Sigmoid colon (tissue), 4 donors: ENCODE results near the gene TMEM95.

Experiments used
- CTCF ChIP-seq, 4 experiments: fragments of 450-650 bp in 3 of 4; fragments of 200-600 bp in 1 of 4; IDR thresholded peaks; one replicate each; pipeline ENCODE4 v1.5.1; 2016 to 2019; ENCODE audit warnings: antibody characterized with exemption in 4 of 4, mild to moderate bottlenecking in 3 of 4, moderate library complexity in 2 of 4
- EP300 ChIP-seq, 4 donors: sonication (generic); formaldehyde crosslinking; IDR thresholded peaks; one replicate each; pipeline ENCODE4 v1.6.1; 2017; ENCODE audit warnings: antibody characterized with exemption in 4 of 4
- POLR2A ChIP-seq, 2 donors: fragments of 450-650 bp; IDR thresholded peaks; one replicate each; pipeline ENCODE4 v1.6.1; 2016; ENCODE audit warnings: antibody characterized with exemption in 2 of 2, mild to moderate bottlenecking in 2 of 2, moderate library complexity in 2 of 2
- POLR2AphosphoS5 ChIP-seq, 4 donors: sonication (generic); formaldehyde crosslinking; IDR thresholded peaks; one replicate each; pipeline ENCODE4 v1.6.1; 2017; ENCODE audit warnings: antibody characterized with exemption in 4 of 4

DNA sequence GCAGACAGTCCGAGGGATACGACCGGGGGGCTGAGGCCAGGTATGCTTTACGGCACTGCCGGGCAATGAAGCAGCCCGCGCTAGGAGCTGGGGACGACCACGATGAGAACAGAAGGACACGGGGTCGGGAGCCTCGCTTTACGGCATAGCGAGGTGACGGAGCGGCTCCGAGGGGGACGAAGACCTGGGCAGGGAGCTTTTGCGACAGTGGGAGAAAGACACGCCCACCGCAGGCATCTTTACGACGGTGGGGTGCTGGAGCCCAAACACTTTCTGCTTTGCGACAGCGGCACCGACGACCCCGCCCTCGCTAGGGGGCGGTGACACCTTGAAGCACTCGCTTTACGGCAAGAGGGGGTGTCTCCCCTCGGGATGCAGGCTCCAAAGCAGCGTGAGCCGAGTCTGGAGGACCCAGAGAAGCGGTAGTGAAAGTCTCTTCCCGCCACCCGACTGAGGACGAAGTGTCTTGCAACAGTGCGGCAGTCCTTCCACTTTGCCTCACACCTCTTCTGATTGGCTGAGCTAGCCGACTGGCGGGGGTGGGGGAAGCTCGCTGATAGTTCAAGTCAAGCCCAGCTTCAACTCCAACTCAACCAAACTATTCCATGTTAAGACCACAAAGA lies 25.5 kb upstream of the TMEM95 start:
- TF ChIP-seq CTCF (IDR thresholded peaks at IDR 0.05): no peak
- TF ChIP-seq POLR2A (IDR thresholded peaks at IDR 0.05): peak; percentile 88 to 93
- TF ChIP-seq POLR2AphosphoS5 (IDR thresholded peaks at IDR 0.05): peak; percentile 95 to 98 (median 98)
- TF ChIP-seq EP300 (IDR thresholded peaks at IDR 0.05): peak in 1 of 4 donors; percentile 41
